HG03280 (cell line): Measurements from ENCODE around the gene ANKRD10.

Experiments
- ATAC-seq: cut with Tn5 transposase; IDR thresholded peaks from one replicate; pipeline ENCODE4 v1.9.1; 2021; ENCODE audit warnings: mild to moderate bottlenecking, moderate library complexity; ENCODE audit not compliant: unreplicated experiment

Gene ANKRD10

DNA sequence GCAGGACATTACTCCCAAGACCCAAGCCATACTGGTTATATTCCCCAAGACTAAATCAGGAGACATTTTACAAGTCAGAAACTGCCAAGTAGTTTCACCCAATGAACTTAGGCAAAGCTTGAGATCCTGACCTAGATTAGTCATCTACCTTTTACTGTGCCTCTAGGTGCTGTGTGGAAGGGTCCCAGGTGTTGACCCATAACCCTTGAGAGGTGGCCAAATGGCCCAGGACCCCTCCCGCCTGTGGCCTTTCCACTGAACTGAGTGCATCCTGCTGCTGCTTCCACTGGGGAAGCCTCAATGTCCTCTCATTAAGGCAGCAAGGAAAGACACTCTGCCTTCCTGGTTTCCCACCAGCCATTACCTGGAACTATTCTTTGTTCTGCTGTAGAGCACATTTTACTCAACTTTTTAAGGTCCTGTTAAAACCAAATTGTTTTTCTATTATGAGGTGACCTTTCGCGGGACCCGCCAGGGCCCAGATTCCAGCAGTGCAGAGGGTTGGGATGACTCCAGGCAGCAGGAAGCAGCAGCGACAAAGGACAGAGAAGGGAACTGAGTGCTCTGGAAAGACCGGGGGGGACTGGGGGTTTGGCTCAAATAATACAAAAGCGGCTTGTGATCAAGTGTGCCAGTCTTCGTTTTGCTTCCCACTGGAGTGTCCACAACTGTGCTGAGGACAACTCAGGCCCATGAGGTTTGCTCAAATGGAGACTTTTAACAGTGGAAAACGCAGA is 27.1 kb downstream of the ANKRD10 start:
- ATAC-seq = no peak

DNA sequence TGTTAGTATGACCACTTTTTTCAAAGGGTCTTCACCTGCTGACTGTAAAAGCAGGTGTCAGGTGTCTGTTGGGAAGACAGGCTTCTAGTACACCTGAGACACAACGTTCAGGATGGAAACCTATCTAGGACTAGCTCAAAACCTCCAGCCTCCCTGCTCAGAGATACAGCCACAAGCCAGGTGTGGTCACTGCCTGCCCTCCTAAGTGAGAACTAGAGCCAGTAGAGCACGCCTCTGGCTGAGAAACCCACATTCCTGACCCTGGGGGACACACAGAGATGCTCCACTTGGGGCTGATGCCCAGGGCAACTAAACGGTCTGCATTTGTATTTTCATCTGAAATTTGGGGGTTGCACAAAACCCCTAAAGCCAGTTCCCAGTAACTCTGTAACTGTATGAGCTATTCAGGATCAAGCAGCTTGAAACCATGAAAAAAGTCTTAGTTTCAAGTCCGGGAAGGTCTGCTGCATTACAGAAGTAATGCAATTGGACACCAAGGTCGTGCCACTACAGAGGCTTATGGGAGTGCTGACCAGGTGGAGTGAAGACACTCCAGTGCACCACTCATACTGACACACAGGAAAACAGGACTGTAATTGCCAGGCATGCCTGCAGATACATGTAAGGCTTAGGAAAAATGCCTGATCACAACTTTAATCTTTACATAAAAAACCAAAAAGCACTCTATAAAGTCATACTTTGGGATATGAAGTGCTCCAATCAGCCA is 27.8 kb downstream of the ANKRD10 start:
- no peak for ATAC-seq

DNA sequence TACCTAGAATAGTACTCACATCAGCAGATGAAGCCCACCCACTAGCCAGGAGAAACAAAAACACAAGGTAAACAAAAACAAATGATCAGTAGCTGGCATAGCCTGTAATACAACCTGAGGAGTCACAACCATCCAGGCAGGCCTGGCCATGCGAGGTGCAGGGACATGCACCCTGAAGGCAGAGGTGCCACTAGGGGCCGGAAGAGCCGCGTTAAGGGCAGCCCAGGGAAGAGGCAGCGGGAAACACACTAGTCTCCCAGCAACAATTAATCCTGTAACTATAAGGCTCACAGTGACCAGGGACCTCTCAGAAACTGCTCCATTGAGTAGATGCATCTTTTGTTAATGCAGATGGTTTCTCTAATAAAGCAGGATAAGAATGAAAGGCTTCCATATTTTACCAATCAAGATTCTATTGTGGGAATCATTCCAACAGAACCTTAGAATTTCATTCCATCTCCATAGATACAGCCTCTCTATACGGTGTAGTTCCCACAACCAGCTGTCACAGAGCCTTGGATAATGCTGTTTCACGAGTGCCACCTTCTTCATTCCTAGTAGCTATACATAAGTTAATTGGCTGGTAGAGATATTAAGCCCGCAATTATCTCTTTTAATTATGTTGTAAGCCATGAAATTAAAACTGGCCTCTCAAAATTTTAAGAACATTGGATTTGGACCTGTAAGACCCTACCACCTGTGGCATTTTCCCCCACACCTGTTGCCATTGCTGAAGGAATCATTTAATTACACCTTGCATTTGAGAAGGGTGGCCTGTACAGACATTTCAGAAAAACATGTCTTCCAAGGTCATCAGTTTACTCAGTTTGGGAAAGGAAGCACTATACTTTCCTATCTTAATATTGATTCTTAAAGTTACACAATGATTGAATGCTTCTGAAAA is 28.7 kb downstream of the ANKRD10 start:
- no peak for ATAC-seq

GRCh38 chr13:110885516-110885915 is 29.4 kb downstream of the ANKRD10 start:
- ATAC-seq = no peak

GRCh38 chr13:110884517-110884916 is 30.4 kb downstream of the ANKRD10 start:
- no peak for ATAC-seq

DNA sequence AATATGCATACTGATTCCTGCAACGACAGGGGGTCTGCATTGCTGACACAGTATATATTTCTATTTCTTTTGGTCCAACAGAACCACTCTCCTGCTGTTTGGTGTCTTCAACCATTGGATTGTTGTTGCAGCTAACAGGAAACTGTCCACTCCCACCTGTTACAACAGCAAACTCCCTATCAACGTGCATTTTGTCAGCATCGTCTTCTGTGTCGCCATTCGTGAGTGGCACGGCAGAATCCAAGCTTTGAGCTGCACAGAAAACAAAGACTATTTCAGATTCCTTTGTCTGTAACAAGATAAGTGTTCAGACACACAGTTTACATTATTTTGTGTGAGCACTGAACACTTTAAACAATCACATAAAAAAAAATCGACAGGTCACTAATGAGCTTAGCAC is 31.3 kb downstream of the ANKRD10 start:
- no peak for ATAC-seq

GRCh38 chr13:110882972-110883371 is 31.9 kb downstream of the ANKRD10 start:
- ATAC-seq = no peak

- no peak for ATAC-seq
Measured at GRCh38 chr13:110881839-110882627, 32.8 kb downstream of the ANKRD10 start.

- no peak for ATAC-seq
Measured at GRCh38 chr13:110880627-110881026, 34.2 kb downstream of the ANKRD10 start.

GRCh38 chr13:110879482-110879881 is 35.4 kb downstream of the ANKRD10 start:
- no peak for ATAC-seq

GRCh38 chr13:110877737-110878258 is 37.1 kb downstream of the ANKRD10 start:
- ATAC-seq = no peak

- no peak for ATAC-seq
Measured at GRCh38 chr13:110876609-110877008, 38.3 kb downstream of the ANKRD10 start.

DNA sequence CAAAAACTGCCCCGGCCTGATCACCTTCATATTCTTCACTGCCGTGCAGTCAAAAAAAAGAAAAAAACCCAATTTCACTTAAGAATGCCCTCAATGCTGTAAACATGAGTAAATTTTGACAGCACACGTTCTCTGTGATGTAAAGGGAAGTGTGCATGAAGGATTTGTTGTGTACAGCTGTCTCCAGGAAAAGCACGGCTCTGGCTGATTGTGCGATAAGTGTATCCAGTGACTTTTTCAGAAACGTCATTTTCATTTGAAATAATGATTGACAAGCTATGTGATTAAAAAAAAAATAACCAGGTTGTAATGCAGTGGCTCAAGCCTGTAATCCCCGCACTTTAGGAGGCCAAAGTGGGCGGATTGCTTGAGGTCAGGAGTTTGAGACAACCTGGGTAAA is 39.6 kb downstream of the ANKRD10 start:
- no peak for ATAC-seq

DNA sequence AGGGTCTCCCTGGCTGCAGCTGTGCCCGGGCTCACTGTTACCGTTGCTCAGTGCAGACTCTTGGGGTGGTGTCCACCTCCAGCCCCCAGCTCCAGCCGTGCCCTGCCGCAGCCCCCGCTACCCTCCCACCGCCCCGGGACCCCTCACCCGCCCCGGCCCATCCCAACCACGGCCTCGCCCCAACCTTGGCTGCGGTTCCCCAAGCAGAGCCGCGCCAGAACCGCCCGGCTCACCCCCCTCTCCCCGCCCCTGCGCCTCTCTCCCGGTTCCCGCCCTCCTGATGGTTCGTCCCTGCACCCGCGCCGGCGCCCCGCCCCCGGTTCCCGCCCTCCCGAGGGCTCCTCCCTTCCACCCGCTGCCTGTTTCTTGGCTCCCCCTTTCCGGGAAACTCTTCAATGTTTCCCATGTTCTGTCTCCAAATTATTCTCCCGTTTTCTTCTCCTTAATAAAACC is 40.3 kb downstream of the ANKRD10 start:
- no peak for ATAC-seq

- no peak for ATAC-seq
Measured at GRCh38 chr13:110873639-110874507, 41.0 kb downstream of the ANKRD10 start.

GRCh38 chr13:110872768-110873638 is 41.9 kb downstream of the ANKRD10 start:
- ATAC-seq = no peak

GRCh38 chr13:110872034-110872767 is 42.7 kb downstream of the ANKRD10 start:
- no peak for ATAC-seq
